KMS-11 (cell line): ENCODE measurements around the gene KRTAP5-10.

Experiments
- H2AFZ ChIP-seq: fragments of 200-600 bp; sonication (generic); 2 replicates; pipeline ENCODE4 v1.6.1; 2016; ENCODE audit warnings: antibody characterized with exemption, mixed run types, low read depth
- H3K27ac ChIP-seq: fragments of 200-600 bp; sonication (generic); 2 replicates; pipeline ENCODE4 v1.6.1; 2016; ENCODE audit warnings: mild to moderate bottlenecking, mixed run types
- H3K27me3 ChIP-seq: fragments of 200-600 bp; sonication (generic); 2 replicates; pipeline ENCODE4 v1.6.1; 2017; ENCODE audit warnings: mild to moderate bottlenecking, low read depth, mixed run types, moderate library complexity; ENCODE audit not compliant: insufficient read depth
- H3K36me3 ChIP-seq: fragments of 200-600 bp; sonication (generic); 2 replicates; pipeline ENCODE4 v1.6.1; 2017; ENCODE audit warnings: mild to moderate bottlenecking, mixed run types; ENCODE audit not compliant: insufficient read depth
- H3K4me1 ChIP-seq: fragments of 200-600 bp; sonication (generic); 2 replicates; pipeline ENCODE4 v1.6.1; 2016; ENCODE audit warnings: mild to moderate bottlenecking, low read depth, mixed run types; ENCODE audit not compliant: poor library complexity, severe bottlenecking
- H3K4me2 ChIP-seq: fragments of 200-600 bp; sonication (generic); 2 replicates; pipeline ENCODE4 v1.7.0; 2016; ENCODE audit warnings: mild to moderate bottlenecking, mixed run types
- H3K4me3 ChIP-seq: fragments of 200-600 bp; sonication (generic); IDR thresholded peaks from 2 replicates; pipeline ENCODE4 v1.6.1; 2017; ENCODE audit warnings: low read depth, low read length, mixed read lengths; ENCODE audit not compliant: insufficient read depth
- H3K79me2 ChIP-seq: fragments of 200-600 bp; sonication (generic); 2 replicates; pipeline ENCODE4 v1.6.1; 2016; ENCODE audit warnings: low read depth, mixed run types; ENCODE audit not compliant: insufficient read depth
- H3K9ac ChIP-seq: fragments of 200-600 bp; sonication (generic); 2 replicates; pipeline ENCODE4 v1.6.1; 2016; ENCODE audit warnings: mild to moderate bottlenecking, mixed run types
- H4K20me1 ChIP-seq: fragments of 200-600 bp; sonication (generic); 2 replicates; pipeline ENCODE4 v1.6.1; 2016; ENCODE audit warnings: mild to moderate bottlenecking, mixed run types; ENCODE audit not compliant: insufficient read depth
- CTCF ChIP-seq: fragments of 200-600 bp; sonication (generic); conservative IDR thresholded peaks from 2 replicates; pipeline ENCODE4 v1.6.1; 2017; ENCODE audit warnings: low read depth, mild to moderate bottlenecking, antibody characterized with exemption, low read length, moderate library complexity, mixed read lengths

Gene KRTAP5-10

DNA sequence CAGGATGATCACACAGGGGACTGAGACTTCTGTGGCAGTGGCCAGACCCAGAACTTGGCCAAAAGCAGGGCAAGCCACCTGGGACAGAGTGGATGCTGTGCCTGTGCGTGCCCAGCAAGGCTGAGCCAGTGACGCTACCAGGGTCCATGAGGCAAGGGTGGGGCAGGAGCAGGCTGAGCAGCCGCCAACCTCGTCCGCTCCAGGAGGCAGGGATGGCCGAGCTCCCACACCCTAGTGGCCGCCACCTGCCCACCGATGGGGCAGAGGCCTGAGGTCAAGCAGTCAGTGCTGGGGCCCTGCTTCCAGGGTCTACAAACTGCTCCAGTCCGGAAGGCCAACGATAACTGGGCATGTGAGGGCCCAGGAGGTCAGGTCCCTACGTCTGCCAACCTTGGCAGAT, 9.9 kb upstream of the KRTAP5-10 start:
- Histone ChIP-seq H3K9ac (no peak overlapping the region), H4K20me1 (no peaks in the 10 kb centered on the region), H3K4me3 (no peak overlapping the region), H3K4me2 (no peak overlapping the region), H3K36me3 (no peaks in the 10 kb centered on the region), H3K27ac (no peak overlapping the region), H3K4me1 (no peaks in the 10 kb centered on the region), H2AFZ (no peak overlapping the region), H3K27me3 (no peaks in the 10 kb centered on the region), H3K79me2 (no peaks in the 10 kb centered on the region)
- TF ChIP-seq CTCF = no peak

- H3K79me2 ChIP-seq = no peaks in the 10 kb centered on the region
- no peak overlapping the region for H3K27ac ChIP-seq
- no peaks in the 10 kb centered on the region for H3K4me1 ChIP-seq
- no peak for TF ChIP-seq CTCF
- H3K9ac ChIP-seq = no peak overlapping the region
- H3K27me3 ChIP-seq = no peaks in the 10 kb centered on the region
- H3K4me3 ChIP-seq = no peak overlapping the region
- H3K4me2 ChIP-seq = no peak overlapping the region
- no peaks in the 10 kb centered on the region for H3K36me3 ChIP-seq
- no peaks in the 10 kb centered on the region for H4K20me1 ChIP-seq
- H2AFZ ChIP-seq = no peak overlapping the region
Measured at GRCh38 chr11:71556018-71556417, 9.3 kb upstream of the KRTAP5-10 start.

DNA sequence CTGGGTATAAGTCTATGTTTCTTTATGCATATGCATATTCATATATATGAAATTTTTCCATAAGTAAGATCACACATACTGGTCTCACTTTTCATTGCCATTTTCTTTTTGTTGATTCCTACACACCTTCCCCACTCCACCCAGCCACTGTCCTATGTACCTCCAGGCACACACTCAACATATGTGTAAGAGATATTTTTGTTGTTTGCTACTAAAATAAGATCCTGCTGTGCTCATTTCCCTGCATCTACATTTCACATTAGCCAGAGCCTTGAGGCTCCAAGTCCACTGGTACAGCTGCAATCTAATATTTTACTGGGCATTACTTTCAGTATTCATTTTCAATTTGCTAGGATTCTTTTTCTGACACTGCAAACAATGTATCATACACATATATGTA, 8.1 kb upstream of the KRTAP5-10 start:
- no peaks in the 10 kb centered on the region for H3K79me2 ChIP-seq
- no peaks in the 10 kb centered on the region for H3K36me3 ChIP-seq
- no peak for TF ChIP-seq CTCF
- no peak overlapping the region for H3K4me3 ChIP-seq
- no peak overlapping the region for H3K9ac ChIP-seq
- H4K20me1 ChIP-seq = no peaks in the 10 kb centered on the region
- no peak overlapping the region for H3K4me2 ChIP-seq
- H3K4me1 ChIP-seq = no peaks in the 10 kb centered on the region
- no peaks in the 10 kb centered on the region for H3K27me3 ChIP-seq
- H3K27ac ChIP-seq = no peak overlapping the region
- no peak overlapping the region for H2AFZ ChIP-seq

- H3K79me2 ChIP-seq = no peaks in the 10 kb centered on the region
- H2AFZ ChIP-seq = no peak overlapping the region
- H3K9ac ChIP-seq = no peak overlapping the region
Measured at GRCh38 chr11:71558996-71559395, 6.4 kb upstream of the KRTAP5-10 start.

More at GRCh38 chr11:71558996-71559395, 6.4 kb upstream of the KRTAP5-10 start:
- Histone ChIP-seq H3K27ac (no peak overlapping the region), H3K27me3 (no peaks in the 10 kb centered on the region), H4K20me1 (no peaks in the 10 kb centered on the region), H3K36me3 (no peaks in the 10 kb centered on the region), H3K4me3 (no peak overlapping the region), H3K4me2 (no peak overlapping the region), H3K4me1 (no peaks in the 10 kb centered on the region)
- no peak for TF ChIP-seq CTCF
